ENCODE results near the gene HOXA5.
A peak's percentile ranks its signal among the peaks of the same experiment; 100 is the strongest.

The HOXA5 gene

GRCh38 chr7:27156916-27157701 is 13.6 kb upstream of the HOXA5 start:
- Mint-ChIP-seq H3K9me3 (no peaks in the 10 kb centered on the region), H3K27me3 (ENCODE audit: low read depth) (peaks cover 4% of the 10 kb centered on the region), H3K4me1 (peaks cover 50% of the 10 kb centered on the region)

GRCh38 chr7:27156508-27156898 is 13.0 kb upstream of the HOXA5 start, which contains the start of gene HOXA7:
HOXA7 (minus strand) TSS chr7:27156675; CDS start chr7:27156545, 130 bp downstream.
- Mint-ChIP-seq H3K4me1 (peaks cover 50% of the 10 kb centered on the region), H3K36me3 (ENCODE audit: low read depth) (peaks cover 18% of the 10 kb centered on the region), H3K4me3 (peak within 1 kb of the TSS; percentile 95 to 98 (median 96)), H3K9me3 (no peaks in the 10 kb centered on the region), H3K27ac (peak within 1 kb of the TSS; percentile 97 to 100 (median 99)), H3K27me3 (ENCODE audit: low read depth) (peaks cover 4% of the 10 kb centered on the region)
- TF ChIP-seq CTCF (IDR thresholded peaks at IDR 0.05; ENCODE audit: unreplicated experiment in 3 of 3) = no peak

More at GRCh38 chr7:27156916-27157701, 13.6 kb upstream of the HOXA5 start:
- H3K27ac Mint-ChIP-seq = peak overlapping the region; percentile 97 to 100 (median 99)
- peak overlapping the region; percentile 84 to 95 (median 86) for H3K4me3 Mint-ChIP-seq
- no peak for TF ChIP-seq CTCF (IDR thresholded peaks at IDR 0.05; ENCODE audit: unreplicated experiment in 3 of 3)
- peaks cover 18% of the 10 kb centered on the region for H3K36me3 Mint-ChIP-seq (ENCODE audit: low read depth)

- H3K36me3 Mint-ChIP-seq (ENCODE audit: low read depth) = peaks cover 22% of the 10 kb centered on the region
- H3K4me1 Mint-ChIP-seq = peaks cover 50% of the 10 kb centered on the region
- no peak for TF ChIP-seq CTCF (IDR thresholded peaks at IDR 0.05; ENCODE audit: unreplicated experiment in 3 of 3)
- peak overlapping the region; percentile 97 to 100 (median 99) for H3K27ac Mint-ChIP-seq
- peak overlapping the region; percentile 95 to 98 (median 96) for H3K4me3 Mint-ChIP-seq
- H3K27me3 Mint-ChIP-seq (ENCODE audit: low read depth) = peaks cover 4% of the 10 kb centered on the region
- H3K9me3 Mint-ChIP-seq = no peaks in the 10 kb centered on the region
These were observed 12.5 kb upstream of the HOXA5 start for GRCh38 chr7:27155816-27156507.

- Mint-ChIP-seq H3K9me3 (no peaks in the 10 kb centered on the region), H3K36me3 (ENCODE audit: low read depth) (peaks cover 30% of the 10 kb centered on the region), H3K27me3 (ENCODE audit: low read depth) (peaks cover 4% of the 10 kb centered on the region), H3K27ac (peak overlapping the region; percentile 97 to 100 (median 99)), H3K4me3 (peak overlapping the region; percentile 95 to 98 (median 96)), H3K4me1 (peaks cover 55% of the 10 kb centered on the region)
- no peak for TF ChIP-seq CTCF (IDR thresholded peaks at IDR 0.05; ENCODE audit: unreplicated experiment in 3 of 3)
These were observed 11.7 kb upstream of the HOXA5 start for GRCh38 chr7:27154901-27155815.

DNA sequence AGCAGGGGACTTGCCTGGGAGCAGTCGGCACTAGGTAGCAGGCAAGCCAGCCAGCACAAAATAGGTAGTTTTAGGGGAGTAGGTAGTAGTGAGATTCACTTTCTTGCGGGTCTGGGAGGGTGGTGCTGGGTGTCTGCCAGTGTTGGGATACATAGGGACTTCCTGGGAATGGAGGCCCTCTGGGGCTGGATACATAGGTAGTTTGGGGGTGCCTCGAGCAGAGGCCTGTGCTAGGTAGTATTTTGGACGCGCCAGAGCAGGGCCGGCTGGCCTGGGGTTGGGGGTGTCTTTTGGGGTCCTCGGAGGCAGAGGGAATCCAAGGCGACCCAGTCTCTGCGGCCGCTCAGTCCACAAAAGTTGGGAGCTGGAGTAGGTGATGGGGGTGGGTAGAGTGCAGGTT is 10.9 kb upstream of the HOXA5 start:
- peaks cover 4% of the 10 kb centered on the region for H3K27me3 Mint-ChIP-seq (ENCODE audit: low read depth)
- H3K36me3 Mint-ChIP-seq (ENCODE audit: low read depth) = peaks cover 34% of the 10 kb centered on the region
- H3K4me1 Mint-ChIP-seq = peaks cover 49% of the 10 kb centered on the region
- peak overlapping the region; percentile 97 to 100 (median 99) for H3K27ac Mint-ChIP-seq
- peak overlapping the region; percentile 95 to 98 (median 96) for H3K4me3 Mint-ChIP-seq
- TF ChIP-seq CTCF (IDR thresholded peaks at IDR 0.05; ENCODE audit: unreplicated experiment in 3 of 3) = no peak
- H3K9me3 Mint-ChIP-seq = no peaks in the 10 kb centered on the region

Measured in nephron (organoid).